GM12878 (cell line): ENCODE data around the gene LRP3. TPM values are rescaled to one million over a fixed set of nuclear protein-coding genes. Genes with fewer than 3 reads are reported as not detected.

Experiments used
- ATAC-seq: fragments of 200-7000 bp; cut with Tn5 transposase; 3 replicates; pipeline ENCODE4 v1.9.1; 2020; ENCODE audit warnings: mild to moderate bottlenecking, moderate library complexity
- BruUV-seq: library from RNA; stranded (reverse); fragments of 400-500 nt; replicated peaks from 2 replicates; lab custom pipeline; 2021; lab: Mats Ljungman, UMichigan
- CTCF ChIA-PET: fragments of 300-600 bp; sonication (Branson Sonifier 250); formaldehyde crosslinking; extraction: SDS; loops from one replicate; lab custom pipeline; 2021; ENCODE audit warnings: inconsistent platforms; lab: Yijun Ruan, JAX
- POLR2A ChIA-PET: fragments of 350-600 bp; formaldehyde crosslinking; extraction: SDS; loops from one replicate; lab custom pipeline; 2021; ENCODE audit warnings: inconsistent platforms; lab: Charles Lee
- RAD21 ChIA-PET: fragments of 300-600 bp; sonication (Branson Sonifier 250); formaldehyde crosslinking; loops from one replicate; lab custom pipeline; 2023; ENCODE audit warnings: antibody characterized with exemption; ENCODE audit not compliant: unreplicated experiment; lab: Charles Lee
- SMC1A ChIA-PET: fragments of 300-600 bp; sonication (Branson Sonifier 250); formaldehyde crosslinking; loops from one replicate; lab custom pipeline; 2023; ENCODE audit not compliant: unreplicated experiment, uncharacterized antibody; lab: Charles Lee
- DNase-seq: peaks from one replicate; pipeline ENCODE4 v3.0.0-alpha.2; 2011; ENCODE audit warnings: low read depth, low spot score
- FAIRE-seq: peaks from 3 replicates; lab custom pipeline; 2011; peaks lifted over from hg19 to GRCh38; lab: Jason Lieb, UNC
- H2AFZ ChIP-seq: 2 replicates; pipeline ENCODE4 v1.6.0; 2011; ENCODE audit warnings: low read depth, low read length, control low read depth; ENCODE audit not compliant: control insufficient read depth
- H3K27ac ChIP-seq: 2 replicates; pipeline ENCODE4 v1.5.1; 2011; ENCODE audit warnings: control low read depth; ENCODE audit not compliant: control insufficient read depth, insufficient read depth
- H3K27me3 ChIP-seq, 2 experiments: replicated peaks in 1 of 2; 2 replicates each; pipeline versions ENCODE4 v1.6.0 to v1.6.1; 2011; ENCODE audit warnings: low read length in 1 of 2; ENCODE audit not compliant: control insufficient read depth in 2 of 2, insufficient read depth in 2 of 2
- H3K36me3 ChIP-seq, 2 experiments: 2 replicates each; pipeline ENCODE4 v1.5.1; 2011; ENCODE audit warnings: low read length in 1 of 2; ENCODE audit not compliant: control insufficient read depth in 2 of 2, insufficient read depth in 2 of 2
- H3K4me1 ChIP-seq: 2 replicates; pipeline ENCODE4 v1.6.1; 2011; ENCODE audit warnings: mild to moderate bottlenecking, low read length, moderate library complexity, mixed read lengths; ENCODE audit not compliant: control insufficient read depth, insufficient read depth
- H3K4me2 ChIP-seq: 2 replicates; pipeline ENCODE4 v1.6.0; 2011; ENCODE audit warnings: control low read depth; ENCODE audit not compliant: control insufficient read depth, insufficient read depth
- H3K4me3 ChIP-seq: fragments of 200-600 bp; sonication (generic); 2 replicates; pipeline ENCODE4 v1.5.1; 2016
- H3K79me2 ChIP-seq: 2 replicates; pipeline ENCODE4 v1.6.0; 2011; ENCODE audit warnings: low read length; ENCODE audit not compliant: control insufficient read depth, insufficient read depth
- H3K9ac ChIP-seq: 2 replicates; pipeline ENCODE4 v1.8.0; 2011; ENCODE audit warnings: low read length, control low read depth, mixed read lengths; ENCODE audit not compliant: control insufficient read depth, insufficient read depth
- H3K9me3 ChIP-seq: replicated peaks from 3 replicates; pipeline ENCODE4 v1.5.1; 2011; ENCODE audit warnings: mild to moderate bottlenecking, low read length; ENCODE audit not compliant: control insufficient read depth, insufficient read depth
- H4K20me1 ChIP-seq: 2 replicates; pipeline ENCODE4 v1.6.0; 2011; ENCODE audit not compliant: control insufficient read depth, insufficient read depth
- MYB ChIP-seq: fragments of 150-350 bp; IDR thresholded peaks from 2 replicates; pipeline ENCODE4 v1.6.1; 2014; ENCODE audit warnings: mild to moderate bottlenecking, low read depth, low read length, borderline replicate concordance
- POLR2AphosphoS5 ChIP-seq: IDR thresholded peaks from 2 replicates; pipeline ENCODE4 v1.6.1; 2011; ENCODE audit warnings: mild to moderate bottlenecking, low read length, inconsistent platforms
- SUZ12 ChIP-seq: fragments of 200-600 bp; sonication (generic); IDR thresholded peaks from one replicate; pipeline ENCODE4 v1.6.1; 2018; ENCODE audit warnings: antibody characterized with exemption, mild to moderate bottlenecking; ENCODE audit not compliant: unreplicated experiment
- ZSCAN29 ChIP-seq: fragments of 450-650 bp; IDR thresholded peaks from 2 replicates; pipeline ENCODE4 v1.6.1; 2017; ENCODE audit warnings: mild to moderate bottlenecking, moderate library complexity
- WGBS: methylation state at CpG from one replicate; pipeline ENCODE4 v1.1.6; 2016; ENCODE audit warnings: low lambda C conversion rate; ENCODE audit not compliant: insufficient replicate concordance, insufficient coverage; ENCODE audit errors: missing lambda C conversion rate; 5-methylcytosine and 5-hydroxymethylcytosine counted together
- in situ Hi-C: fragments of 300-500 bp; cut with MboI; formaldehyde crosslinking; loops from 9 replicates; pipeline ENCODE4 v1.14.3; 2018; ENCODE audit warnings: mixed read lengths
- intact Hi-C: fragments of 100-400 bp; cut with micrococcal nuclease; formaldehyde crosslinking; loops from one replicate; pipeline ENCODE4 v1.14.2; 2022; ENCODE audit not compliant: unreplicated experiment
- polyA plus RNA-seq, 11 experiments: library from polyadenylated mRNA; depleted of rRNA in 4 of 11; unstranded in 6 of 11; stranded (reverse) in 5 of 11; fragments of >200 nt; fragmentation: Nextera tagmentation in 4 of 11; fragmentation: Illumina TruSeq in 1 of 11; extraction: Ambion mirVana in 4 of 11; extraction: Trizol in 1 of 11; gene quantifications; 1 replicate in 1 of 11; 2 replicates in 10 of 11; pipeline versions ENCODE4 v1.2.1 to v1.2.3, GENCODE V29; 2011 to 2016; ENCODE audit warnings: inconsistent platforms in 2 of 11, missing spikeins in 2 of 11, low read depth in 1 of 11
- total RNA-seq, 4 experiments: library from RNA; depleted of rRNA in 3 of 4; stranded (reverse); fragments of >200 nt in 3 of 4; fragmentation: Illumina TruSeq in 1 of 4; extraction: Trizol in 1 of 4; gene quantifications; 2 replicates each; pipeline versions ENCODE4 v1.2.1 to v1.2.3, GENCODE V29; 2013 to 2021
- TF ChIP-seq, protein P1 (sequence below): IDR thresholded peaks from 2 replicates; pipeline ENCODE4 v1.6.1; 2012; ENCODE audit warnings: low read depth, low read length, improper control_type of control experiment

LRP3 gene
- total and polyA plus RNA-seq, 10 of the 15 experiments (the other 5 are each of a cell fraction or from before 2014, with no cell fraction given), result 0.12 to 3.2 (median 0.64) TPM; not detected in 2

DNA sequence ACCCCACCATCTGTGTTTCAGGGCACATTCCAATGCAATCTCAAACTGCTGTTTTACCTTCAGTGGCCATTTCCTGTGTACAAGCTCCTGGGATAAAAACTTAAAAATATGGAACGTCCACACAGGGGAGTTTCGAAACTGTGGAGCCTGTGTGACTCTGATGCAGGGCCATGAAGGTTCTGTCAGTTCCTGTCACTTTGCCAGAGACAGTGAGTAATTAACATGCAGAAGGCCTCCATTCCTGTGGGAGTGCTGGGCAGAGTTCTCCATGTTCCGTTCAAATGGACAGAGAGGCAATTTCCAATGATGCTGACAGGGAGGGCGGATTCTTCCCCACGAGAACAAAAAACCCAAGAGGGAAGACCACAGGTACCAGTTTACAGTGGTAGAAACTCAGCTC is 37.8 kb upstream of the LRP3 start:
- Histone ChIP-seq H3K79me2 (no peaks in the 10 kb centered on the region), H2AFZ (no peak overlapping the region), H4K20me1 (no peaks in the 10 kb centered on the region), H3K36me3 (no peaks in the 10 kb centered on the region), H3K4me1 (peaks cover 10% of the 10 kb centered on the region), H3K4me2 (no peak overlapping the region), H3K27ac (no peak overlapping the region), H3K9ac (no peak overlapping the region), H3K9me3 (no peaks in the 10 kb centered on the region), H3K27me3 (no peaks in the 10 kb centered on the region), H3K4me3 (no peak overlapping the region)
- ChIA-PET POLR2A (no interaction called here), RAD21 (no interaction called here), CTCF (interaction anchor here (0.5 to 3.2 kb wide), 3 partner anchors 20 to 30 kb away, joined by 3 to 12 read pairs (median 5); no protein-coding TSS in a partner anchor), SMC1A (no interaction called here)
- BruUV-seq, result no TSS peak
- FAIRE-seq (no peak), ATAC-seq (no peak), DNase-seq (no peak)
- WGBS, result 47% methylated on average over 5 of the region's 5 CpGs
- in situ Hi-C loops (no loop called here), intact Hi-C loops (no loop called here)
- no peak for TF ChIP-seq MYB
- no peak for TF ChIP-seq ZSCAN29

DNA sequence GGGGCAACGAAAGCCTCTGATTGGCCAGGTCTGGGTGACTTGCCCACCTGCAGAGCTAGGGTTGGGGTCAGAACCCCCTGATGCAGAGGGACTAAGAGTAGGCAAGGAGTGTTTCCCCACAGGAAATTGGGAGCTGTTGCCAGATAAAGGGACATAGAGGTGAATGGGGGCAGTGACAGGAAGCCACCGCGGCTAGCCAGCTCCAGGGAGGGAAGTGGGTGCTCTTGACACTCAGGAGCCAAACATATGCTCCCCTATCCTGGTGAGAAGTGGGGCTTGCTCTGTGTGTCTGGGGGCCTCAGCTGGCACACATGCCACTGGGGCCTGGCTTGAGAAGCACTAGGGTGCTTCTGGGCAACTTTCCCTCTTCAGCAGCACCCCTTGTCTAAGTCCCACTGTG is 36.2 kb upstream of the LRP3 start:
- BruUV-seq, result no TSS peak
- no peak for TF ChIP-seq SUZ12
- TF ChIP-seq MYB, result no peak
- no peak for TF ChIP-seq POLR2AphosphoS5
- TF ChIP-seq, protein P1, sequence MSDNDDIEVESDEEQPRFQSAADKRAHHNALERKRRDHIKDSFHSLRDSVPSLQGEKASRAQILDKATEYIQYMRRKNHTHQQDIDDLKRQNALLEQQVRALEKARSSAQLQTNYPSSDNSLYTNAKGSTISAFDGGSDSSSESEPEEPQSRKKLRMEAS, result no peak
- TF ChIP-seq, all 136 proteins: peak for 0
- Histone ChIP-seq H3K9me3 (no peaks in the 10 kb centered on the region), H3K4me3 (no peak overlapping the region), H3K27ac (no peak overlapping the region), H3K27me3 (no peaks in the 10 kb centered on the region), H3K79me2 (no peaks in the 10 kb centered on the region), H3K9ac (no peak overlapping the region), H4K20me1 (no peaks in the 10 kb centered on the region), H3K36me3 (no peaks in the 10 kb centered on the region), H3K4me1 (peaks cover 10% of the 10 kb centered on the region), H2AFZ (no peak overlapping the region), H3K4me2 (no peak overlapping the region)
- POLR2A ChIA-PET, result no interaction called here
- ATAC-seq, result no peak
- intact Hi-C loops, result no loop called here
- in situ Hi-C loops, result no loop called here
- DNase-seq, result no peak
- RAD21 ChIA-PET, result interaction anchor here (0.9 kb wide), 1 partner anchor 26 kb away, joined by 3 read pairs; no protein-coding TSS in a partner anchor
- FAIRE-seq, result no peak
- SMC1A ChIA-PET, result no interaction called here
- CTCF ChIA-PET, result interaction anchor here (3.2 kb wide), 1 partner anchor 26 kb away, joined by 12 read pairs; no protein-coding TSS in a partner anchor
- 100% methylated on average over 3 of the region's 3 CpGs for WGBS
